Endothelial cell of umbilical vein (primary cell): ENCODE results near the gene CR2. TPM values are rescaled to one million over a fixed set of nuclear protein-coding genes. Genes with fewer than 3 reads are reported as not detected.

ENCODE experiments used
- BruUV-seq: library from RNA; stranded (reverse); fragments of 400-500 nt; replicated peaks from 2 replicates; lab custom pipeline; 2021; lab: Mats Ljungman, UMichigan
- CTCF ChIA-PET: fragments of 300-600, 350-600 bp; sonication (Branson Sonifier 250); formaldehyde crosslinking; loops from one replicate; lab custom pipeline; 2021; ENCODE audit warnings: antibody characterized with exemption, inconsistent platforms; lab: Charles Lee
- POLR2A ChIA-PET: fragments of 300-600, 350-600 bp; sonication (Branson Sonifier 250); formaldehyde crosslinking; loops from one replicate; lab custom pipeline; 2021; ENCODE audit warnings: antibody characterized with exemption, inconsistent platforms; lab: Charles Lee
- DNase-seq: peaks from one replicate; pipeline ENCODE4 v3.0.0-alpha.2; 2011; ENCODE audit warnings: low read depth, low spot score
- FAIRE-seq: peaks from 2 replicates; lab custom pipeline; 2011; peaks lifted over from hg19 to GRCh38; lab: Jason Lieb, UNC
- H2AFZ ChIP-seq: 2 replicates; pipeline ENCODE4 v1.6.0; 2012; ENCODE audit warnings: low read depth, low read length, control low read depth, inconsistent platforms
- H3K27ac ChIP-seq: 2 replicates; pipeline ENCODE4 v1.5.1; 2011; ENCODE audit warnings: low read depth, mild to moderate bottlenecking, control low read depth, low read length, moderate library complexity; ENCODE audit not compliant: insufficient read depth
- H3K27me3 ChIP-seq, 2 experiments: 2 replicates each; pipeline versions ENCODE4 v1.6.0 to v1.6.1; 2011; ENCODE audit warnings: low read length in 2 of 2, mixed read lengths in 1 of 2; ENCODE audit not compliant: control insufficient read depth in 2 of 2, insufficient read depth in 2 of 2
- H3K36me3 ChIP-seq, 2 experiments: 2 replicates in 1 of 2; 3 replicates in 1 of 2; pipeline ENCODE4 v1.5.1; 2011; ENCODE audit warnings: low read length in 2 of 2, mild to moderate bottlenecking in 1 of 2, moderate library complexity in 1 of 2; ENCODE audit not compliant: control insufficient read depth in 2 of 2, insufficient read depth in 2 of 2; ENCODE audit errors: extremely low read depth in 1 of 2
- H3K4me1 ChIP-seq: 3 replicates; pipeline ENCODE4 v1.5.1; 2011; ENCODE audit warnings: mild to moderate bottlenecking, low read length; ENCODE audit not compliant: control insufficient read depth, insufficient read depth; ENCODE audit errors: extremely low read depth
- H3K4me2 ChIP-seq: 2 replicates; pipeline ENCODE4 v1.6.1; 2011; ENCODE audit warnings: low read length, control low read depth, mixed read lengths; ENCODE audit not compliant: insufficient read depth
- H3K4me3 ChIP-seq, 3 experiments: fragments of 200-600 bp in 1 of 3; sonication (generic), shearing (Covaris generic) in 1 of 3; replicated peaks in 1 of 3; 2 replicates each; pipeline ENCODE4 v1.5.1; 2011 to 2016; ENCODE audit warnings: control low read depth in 3 of 3, low read length in 3 of 3, mild to moderate bottlenecking in 2 of 3, inconsistent platforms in 1 of 3, low read depth in 1 of 3, moderate library complexity in 1 of 3; ENCODE audit not compliant: insufficient read depth in 1 of 3
- H3K79me2 ChIP-seq: 2 replicates; pipeline ENCODE4 v1.6.0; 2012; ENCODE audit warnings: low read length, inconsistent platforms; ENCODE audit not compliant: control insufficient read depth, insufficient read depth
- H3K9ac ChIP-seq: replicated peaks from 2 replicates; pipeline ENCODE3; 2011; ENCODE audit warnings: low read length, control low read depth; ENCODE audit not compliant: insufficient read depth; ENCODE audit errors: extremely low read depth
- H3K9me1 ChIP-seq: replicated peaks from 3 replicates; pipeline ENCODE4 v1.6.0; 2011; ENCODE audit warnings: mild to moderate bottlenecking, low read length; ENCODE audit not compliant: control insufficient read depth, insufficient read depth; ENCODE audit errors: extremely low read depth
- H3K9me3 ChIP-seq: replicated peaks from 2 replicates; pipeline ENCODE4 v1.5.1; 2012; ENCODE audit warnings: low read length, inconsistent platforms; ENCODE audit not compliant: control insufficient read depth, insufficient read depth
- H4K20me1 ChIP-seq: replicated peaks from 2 replicates; pipeline ENCODE3; 2011; ENCODE audit warnings: mild to moderate bottlenecking, low read length; ENCODE audit not compliant: control insufficient read depth, insufficient read depth; ENCODE audit errors: extremely low read depth
- CTCF ChIP-seq, 2 donors: IDR thresholded peaks; 1 replicate in 1 of 2; 2 replicates in 1 of 2; pipeline ENCODE4 v1.5.1; 2011; ENCODE audit warnings: low read length in 2 of 2, mild to moderate bottlenecking in 2 of 2, moderate library complexity in 2 of 2, control low read depth in 1 of 2, inconsistent platforms in 1 of 2, low read depth in 1 of 2; ENCODE audit not compliant: insufficient read depth in 1 of 2; ENCODE audit errors: extremely low read depth in 1 of 2
- EZH2 ChIP-seq: IDR thresholded peaks from 2 replicates; pipeline ENCODE4 v1.6.1; 2012; ENCODE audit warnings: borderline replicate concordance, low read depth, mild to moderate bottlenecking, moderate library complexity, low read length, inconsistent platforms; ENCODE audit not compliant: severe bottlenecking
- FOS ChIP-seq: IDR thresholded peaks from 2 replicates; pipeline ENCODE4 v1.6.1; 2011; ENCODE audit warnings: mild to moderate bottlenecking, low read length, moderate library complexity, borderline replicate concordance; ENCODE audit not compliant: insufficient read depth
- GATA2 ChIP-seq: IDR thresholded peaks from 2 replicates; pipeline ENCODE4 v1.7.0; 2011; ENCODE audit warnings: low read depth, mild to moderate bottlenecking, moderate library complexity, mixed read lengths, low read length; ENCODE audit not compliant: insufficient read length, insufficient read depth
- JUN ChIP-seq: IDR thresholded peaks from 2 replicates; pipeline ENCODE4 v1.6.1; 2011; ENCODE audit warnings: borderline replicate concordance, low read depth; ENCODE audit not compliant: insufficient read length, insufficient read depth
- MYC ChIP-seq: IDR thresholded peaks from one replicate; pipeline ENCODE4 v1.6.1; 2011; ENCODE audit warnings: mild to moderate bottlenecking, low read depth, low read length
- POLR2A ChIP-seq: IDR thresholded peaks from 2 replicates; pipeline ENCODE4 v1.6.1; 2012; ENCODE audit warnings: low read depth, mild to moderate bottlenecking, control low read depth, low read length
- POLR2AphosphoS5 ChIP-seq: IDR thresholded peaks from 2 replicates; pipeline ENCODE4 v1.6.1; 2012; ENCODE audit warnings: low read depth, mild to moderate bottlenecking, control low read depth, low read length, moderate library complexity; ENCODE audit not compliant: insufficient read depth
- dilution Hi-C: fragments of 300-500 bp; cut with MboI; formaldehyde crosslinking; loops from one replicate; pipeline ENCODE4 v1.15.0; 2019; ENCODE audit warnings: low sequenced_read_pairs; ENCODE audit not compliant: extremely low pct_ligation_motif_present
- intact Hi-C: fragments of 100-400 bp; cut with micrococcal nuclease; formaldehyde crosslinking; loops from one replicate; pipeline ENCODE4 v1.10.0; 2022
- polyA plus RNA-seq, 4 experiments: library from polyadenylated mRNA; depleted of rRNA in 3 of 4; stranded (reverse) in 3 of 4; unstranded in 1 of 4; fragments of >200 nt; gene quantifications; 2 replicates each; pipeline versions ENCODE4 v1.2.1 to v1.2.3, GENCODE V29; 2011 to 2012; ENCODE audit warnings: missing spikeins in 1 of 4
- total RNA-seq: library from RNA; stranded (reverse); gene quantifications from 2 replicates; pipeline ENCODE4 v1.2.3, GENCODE V29; 2021
- TF ChIP-seq, protein P1 (sequence below): IDR thresholded peaks from 2 replicates; pipeline ENCODE4 v1.6.1; 2011; ENCODE audit not compliant: insufficient read depth, insufficient read length

CR2 gene
- total and polyA plus RNA-seq, 2 donors (not counting 3 experiments of a cell fraction or from before 2014, with no cell fraction given), result not detected

DNA sequence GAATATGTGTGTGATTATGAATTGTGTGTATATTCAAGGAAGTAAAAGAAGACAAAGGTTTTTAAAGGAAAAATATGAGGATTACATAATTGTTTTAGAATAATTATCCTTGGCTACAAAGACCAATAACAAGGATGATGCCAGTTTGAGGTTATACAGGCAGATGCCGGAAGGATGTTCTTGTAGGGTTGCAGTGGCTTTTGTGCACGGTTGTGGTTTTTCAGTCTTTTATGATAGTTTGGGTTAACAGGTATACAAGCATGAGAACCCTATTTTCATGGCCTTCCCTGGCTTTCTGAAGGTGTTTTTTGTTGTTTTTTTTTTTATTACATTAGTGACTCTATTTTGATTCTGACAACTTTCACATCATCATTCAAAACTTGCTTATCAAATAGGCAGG, 4.9 kb downstream of the CR2 start:
- CTCF ChIA-PET, result no interaction called here
- no peak overlapping the region for H3K9ac ChIP-seq
- no peak overlapping the region for H2AFZ ChIP-seq
- POLR2A ChIA-PET, result no interaction called here
- intact Hi-C loops (no loop called here), dilution Hi-C loops (no loop called here)
- FAIRE-seq (no peak), DNase-seq (no peak)
- no peaks in the 10 kb centered on the region for H3K36me3 ChIP-seq
- no peaks in the 10 kb centered on the region for H3K4me1 ChIP-seq
- no peaks in the 10 kb centered on the region for H4K20me1 ChIP-seq
- no peak overlapping the region for H3K4me2 ChIP-seq
- no TSS peak for BruUV-seq
- TF ChIP-seq EZH2 (no peak), CTCF (IDR thresholded peaks at IDR 0.05; ENCODE audit: extremely low read depth in 1 of 2, insufficient read depth in 1 of 2, low read depth in 1 of 2, low read length in 2 of 2) (no peak), POLR2A (no peak), GATA2 (no peak), MYC (no peak), FOS (no peak), POLR2AphosphoS5 (no peak), JUN (no peak)
- TF ChIP-seq, protein P1, sequence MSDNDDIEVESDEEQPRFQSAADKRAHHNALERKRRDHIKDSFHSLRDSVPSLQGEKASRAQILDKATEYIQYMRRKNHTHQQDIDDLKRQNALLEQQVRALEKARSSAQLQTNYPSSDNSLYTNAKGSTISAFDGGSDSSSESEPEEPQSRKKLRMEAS, result no peak
- no peak overlapping the region for H3K27ac ChIP-seq
- H3K9me3 ChIP-seq, result no peaks in the 10 kb centered on the region
- peaks cover 24 to 39% of the 10 kb centered on the region in 2 experiments for H3K27me3 ChIP-seq
- H3K4me3 ChIP-seq, result no peak overlapping the region
- H3K79me2 ChIP-seq, result no peaks in the 10 kb centered on the region
- H3K9me1 ChIP-seq, result no peaks in the 10 kb centered on the region
